ENCODE measurements around the gene PUS10. TPM values are rescaled to one million over a fixed set of nuclear protein-coding genes. Genes with fewer than 3 reads are reported as not detected.

Gene PUS10
- total and polyA plus RNA-seq, 2 of the 4 experiments (the other 2 are of a cell fraction) = 4.4 to 5.7 TPM

- no peak overlapping the region for H3K56ac ChIP-seq (ENCODE audit: extremely low read depth, insufficient read depth, low read length)
- dilution Hi-C loops (cut with HindIII; ENCODE audit: low sequenced_read_pairs, unreplicated experiment) = no loop called here
- ChIA-PET CTCF (no interaction called here), POLR2A (ENCODE audit: unreplicated experiment) (no interaction called here)
- ATAC-seq (ENCODE audit: low read depth) = no peak
- no peak for DNase-seq
- H2BK5ac ChIP-seq (ENCODE audit: low read depth, low read length, poor library complexity, severe bottlenecking) = no peak overlapping the region
- H3K79me1 ChIP-seq (ENCODE audit: low read depth in 1 of 2, low read length in 2 of 2) = peaks cover 9 to 48% of the 10 kb centered on the region in 2 experiments; a peak in 3 of 4 replicates
- H3K23ac ChIP-seq (ENCODE audit: low read depth, low read length) = no peak overlapping the region
- TF ChIP-seq USF2 (IDR thresholded peaks at IDR 0.05; ENCODE audit: low read depth, low read length) (no peak), CEBPB (IDR thresholded peaks at IDR 0.05; ENCODE audit: low read depth, low read length) (peak; percentile 83), MXI1 (IDR thresholded peaks at IDR 0.05; ENCODE audit: borderline replicate concordance, low read depth, low read length) (no peak), RAD21 (IDR thresholded peaks at IDR 0.05; ENCODE audit: low read length) (no peak), POLR2A (IDR thresholded peaks at IDR 0.05; ENCODE audit: low read depth, low read length) (no peak), RFX5 (IDR thresholded peaks at IDR 0.05; ENCODE audit: low read depth, low read length) (no peak)
- H3K14ac ChIP-seq (replicated peaks; ENCODE audit: low read depth, low read length) = no peak overlapping the region
- no TSS peak for BruUV-seq (replicated peaks)
- no peak overlapping the region for H2BK15ac ChIP-seq (ENCODE audit: low read depth, low read length)
- H3K18ac ChIP-seq (ENCODE audit: low read depth, low read length) = no peak overlapping the region
- no peak overlapping the region for H2AK5ac ChIP-seq (ENCODE audit: low read depth, low read length)
- H3K9ac ChIP-seq (ENCODE audit: low read depth, low read length) = no peak overlapping the region
- H3K4me2 ChIP-seq (ENCODE audit: low read depth, low read length) = no peak overlapping the region
- H3K36me3 ChIP-seq (ENCODE audit: control insufficient read depth, insufficient read depth, low read length) = peaks cover 8% of the 10 kb centered on the region
- H3K4me1 ChIP-seq (ENCODE audit: control insufficient read depth, insufficient read depth, low read length) = no peaks in the 10 kb centered on the region
- no peak overlapping the region for H3K27ac ChIP-seq (ENCODE audit: insufficient read depth, low read length)
- H2AK9ac ChIP-seq (replicated peaks; ENCODE audit: low read depth, low read length, poor library complexity) = no peak overlapping the region
- H3K4ac ChIP-seq (ENCODE audit: low read depth, low read length) = no peak overlapping the region
- no peak overlapping the region for H4K8ac ChIP-seq (ENCODE audit: low read depth in 2 of 2, low read length in 2 of 2)
- H2BK120ac ChIP-seq (ENCODE audit: low read depth, low read length) = no peak overlapping the region
- H3K4me3 ChIP-seq (ENCODE audit: insufficient read depth, low read depth, low read length) = no peak overlapping the region
- H3K9me3 ChIP-seq (ENCODE audit: control insufficient read depth, insufficient read depth, low read length) = no peaks in the 10 kb centered on the region
- intact Hi-C loops (cut with micrococcal nuclease) = no loop called here
- H3K27me3 ChIP-seq (ENCODE audit: control insufficient read depth, insufficient read depth, low read length) = no peaks in the 10 kb centered on the region
- no peak overlapping the region for H2BK20ac ChIP-seq (ENCODE audit: low read depth, low read length)
- no CpG with 5 or more reads among the region's 4 CpGs for WGBS, 2 experiments (ENCODE audit: extremely low coverage in 2 of 2, insufficient read length in 1 of 2)
- in situ Hi-C loops (cut with MboI; ENCODE audit: low sequenced_read_pairs) = no loop called here
- no peak overlapping the region for H2AFZ ChIP-seq (replicated peaks; ENCODE audit: low read length, poor library complexity)
- no peak overlapping the region for H4K91ac ChIP-seq (ENCODE audit: insufficient read depth, low read depth, low read length)
- H4K20me1 ChIP-seq (ENCODE audit: insufficient read depth, low read length) = peaks cover 16% of the 10 kb centered on the region
- no peak overlapping the region for H4K5ac ChIP-seq (ENCODE audit: low read depth, low read length)
- peaks cover 3% of the 10 kb centered on the region; the same call in 1 of the 2 replicates for H3K9me1 ChIP-seq (ENCODE audit: insufficient read depth, low read length)
Measured at GRCh38 chr2:61023670-61024069, 5.6 kb upstream of the PUS10 start.
